MM.1S (cell line): Measurements from ENCODE around the gene TIMD4.

Experiments used
- DNase-seq: peaks from one replicate; pipeline ENCODE4 v3.0.0-alpha.2; 2015
- H2AFZ ChIP-seq: fragments of 300-600 bp; sonication (generic); 2 replicates; pipeline ENCODE4 v1.6.0; 2016; ENCODE audit warnings: antibody characterized with exemption, low read length
- H3F3A ChIP-seq: fragments of 300-600 bp; sonication (generic); 2 replicates; pipeline ENCODE4 v1.6.1; 2016; ENCODE audit warnings: mild to moderate bottlenecking, antibody characterized with exemption, low read length, moderate library complexity, mixed read lengths; ENCODE audit not compliant: insufficient read depth
- H3K27ac ChIP-seq: fragments of 300-600 bp; sonication (generic); 2 replicates; pipeline ENCODE4 v1.5.1; 2016; ENCODE audit warnings: mild to moderate bottlenecking, low read length
- H3K27me3 ChIP-seq: fragments of 300-600 bp; sonication (generic); replicated peaks from 2 replicates; pipeline ENCODE4 v1.6.0; 2016; ENCODE audit warnings: low read length; ENCODE audit not compliant: insufficient read depth
- H3K36me3 ChIP-seq: fragments of 300-600 bp; sonication (generic); replicated peaks from 2 replicates; pipeline ENCODE4 v1.6.1; 2016; ENCODE audit warnings: mild to moderate bottlenecking, low read length, mixed read lengths; ENCODE audit not compliant: insufficient read depth
- H3K4me1 ChIP-seq: fragments of 300-600 bp; sonication (generic); 2 replicates; pipeline ENCODE4 v1.6.1; 2016; ENCODE audit warnings: low read length, mixed read lengths
- H3K4me2 ChIP-seq: fragments of 300-600 bp; sonication (generic); 2 replicates; pipeline ENCODE4 v1.6.0; 2016; ENCODE audit warnings: low read depth, low read length
- H3K4me3 ChIP-seq: fragments of 300-600 bp; sonication (generic); 2 replicates; pipeline ENCODE4 v1.5.1; 2016; ENCODE audit warnings: low read length, mixed read lengths
- H3K79me2 ChIP-seq: fragments of 300-600 bp; sonication (generic); 2 replicates; pipeline ENCODE4 v1.6.1; 2016; ENCODE audit warnings: mixed run types, low read length, mixed read lengths
- H3K9ac ChIP-seq: fragments of 300-600 bp; sonication (generic); 2 replicates; pipeline ENCODE4 v1.6.1; 2016; ENCODE audit warnings: low read length, mixed read lengths
- H3K9me2 ChIP-seq: fragments of 300-600 bp; sonication (generic); replicated peaks from 2 replicates; pipeline ENCODE4 v1.6.1; 2016; ENCODE audit warnings: mild to moderate bottlenecking, low read length, mixed read lengths; ENCODE audit not compliant: insufficient read depth
- H3K9me3 ChIP-seq: fragments of 300-600 bp; sonication (generic); replicated peaks from 2 replicates; pipeline ENCODE4 v1.6.1; 2016; ENCODE audit warnings: mild to moderate bottlenecking, low read length, mixed read lengths; ENCODE audit not compliant: insufficient read depth
- H4K20me1 ChIP-seq: fragments of 300-600 bp; sonication (generic); 2 replicates; pipeline ENCODE4 v1.6.1; 2016; ENCODE audit warnings: mild to moderate bottlenecking, low read length, moderate library complexity, mixed read lengths; ENCODE audit not compliant: insufficient read depth
- EZH2 ChIP-seq: fragments of 300-600 bp; sonication (generic); optimal IDR thresholded peaks from 2 replicates; pipeline ENCODE3; 2017; ENCODE audit warnings: low read depth, mild to moderate bottlenecking, antibody characterized with exemption, low read length, mixed read lengths
- EZH2phosphoT487 ChIP-seq: fragments of 300-600 bp; sonication (generic); IDR thresholded peaks from 2 replicates; pipeline ENCODE4 v1.6.1; 2018; ENCODE audit warnings: antibody characterized with exemption, low read length
- TF ChIP-seq, protein P1 (sequence below): fragments of 300-600 bp; sonication (generic); IDR thresholded peaks from 2 replicates; pipeline ENCODE4 v1.5.1; 2016; ENCODE audit warnings: antibody characterized with exemption, low read length, mixed read lengths

Gene TIMD4

DNA sequence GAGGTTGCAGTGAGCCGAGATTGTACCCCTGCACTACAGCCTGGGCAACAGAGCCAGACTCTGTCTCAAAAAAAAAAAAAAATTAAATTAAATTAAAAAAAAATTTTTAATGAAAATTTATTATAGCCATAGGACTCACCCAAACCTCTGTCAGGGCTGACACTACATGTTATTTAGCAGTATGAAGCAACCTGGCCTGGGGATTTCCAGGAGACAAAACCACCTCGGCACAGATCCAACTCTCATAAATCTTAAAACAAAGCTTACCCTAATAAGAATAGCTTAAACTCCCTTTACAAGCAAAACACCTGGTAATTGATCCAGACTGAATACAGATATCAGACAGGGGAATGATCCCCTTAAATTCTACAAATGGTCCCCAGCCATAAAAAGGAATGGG is 74.5 kb downstream of the TIMD4 start:
- H3K27me3 ChIP-seq = no peaks in the 10 kb centered on the region
- H3K4me3 ChIP-seq = no peak overlapping the region
- DNase-seq = peak; percentile 74
- no peaks in the 10 kb centered on the region for H3K36me3 ChIP-seq
- H4K20me1 ChIP-seq = no peaks in the 10 kb centered on the region
- H3K4me1 ChIP-seq = peaks cover 45% of the 10 kb centered on the region
- peak overlapping the region; percentile 30; the same call in 1 of the 2 replicates for H3K27ac ChIP-seq
- no peaks in the 10 kb centered on the region for H3K9me2 ChIP-seq
- 0 out of 2 replicates have a peak overlapping the region, but pooled peaks have one; percentile 11 for H2AFZ ChIP-seq
- H3K9me3 ChIP-seq = no peaks in the 10 kb centered on the region
- no peaks in the 10 kb centered on the region for H3K79me2 ChIP-seq
- peaks cover 3% of the 10 kb centered on the region for H3F3A ChIP-seq
- TF ChIP-seq EZH2phosphoT487 (no peak), EZH2 (no peak)
- TF ChIP-seq, protein P1, sequence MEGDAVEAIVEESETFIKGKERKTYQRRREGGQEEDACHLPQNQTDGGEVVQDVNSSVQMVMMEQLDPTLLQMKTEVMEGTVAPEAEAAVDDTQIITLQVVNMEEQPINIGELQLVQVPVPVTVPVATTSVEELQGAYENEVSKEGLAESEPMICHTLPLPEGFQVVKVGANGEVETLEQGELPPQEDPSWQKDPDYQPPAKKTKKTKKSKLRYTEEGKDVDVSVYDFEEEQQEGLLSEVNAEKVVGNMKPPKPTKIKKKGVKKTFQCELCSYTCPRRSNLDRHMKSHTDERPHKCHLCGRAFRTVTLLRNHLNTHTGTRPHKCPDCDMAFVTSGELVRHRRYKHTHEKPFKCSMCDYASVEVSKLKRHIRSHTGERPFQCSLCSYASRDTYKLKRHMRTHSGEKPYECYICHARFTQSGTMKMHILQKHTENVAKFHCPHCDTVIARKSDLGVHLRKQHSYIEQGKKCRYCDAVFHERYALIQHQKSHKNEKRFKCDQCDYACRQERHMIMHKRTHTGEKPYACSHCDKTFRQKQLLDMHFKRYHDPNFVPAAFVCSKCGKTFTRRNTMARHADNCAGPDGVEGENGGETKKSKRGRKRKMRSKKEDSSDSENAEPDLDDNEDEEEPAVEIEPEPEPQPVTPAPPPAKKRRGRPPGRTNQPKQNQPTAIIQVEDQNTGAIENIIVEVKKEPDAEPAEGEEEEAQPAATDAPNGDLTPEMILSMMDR = no peak
- H3K9ac ChIP-seq = no peak overlapping the region
- H3K4me2 ChIP-seq = no peak overlapping the region

DNA sequence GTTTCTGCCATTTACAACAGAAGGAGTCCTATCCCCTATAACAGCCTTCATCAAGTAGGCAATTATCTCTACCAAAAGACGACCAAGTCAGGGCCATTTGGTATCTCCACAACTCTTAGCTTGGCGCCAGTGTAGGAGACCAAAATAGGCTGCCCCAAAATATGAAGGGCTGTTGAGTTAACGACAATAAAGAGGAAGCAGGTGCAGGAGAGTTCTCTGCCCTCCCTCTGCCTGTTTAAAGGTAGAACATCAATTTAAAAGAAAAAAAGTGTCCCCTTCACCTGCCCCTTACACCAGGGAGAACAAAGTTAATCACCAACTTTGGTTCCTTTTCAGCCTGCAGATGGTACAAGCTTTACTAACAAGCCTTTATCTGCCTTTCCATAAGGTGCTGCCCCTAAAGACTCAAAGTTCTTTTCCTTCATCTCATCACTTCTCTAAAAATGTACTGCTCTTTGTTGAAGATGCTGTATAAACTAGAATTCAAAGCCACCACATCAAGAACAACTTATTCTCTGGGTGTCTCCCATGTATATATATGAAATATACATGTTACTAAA is 79.6 kb downstream of the TIMD4 start:
- Histone ChIP-seq H3K9me3 (no peaks in the 10 kb centered on the region), H3K79me2 (no peaks in the 10 kb centered on the region), H3K9ac (no peak overlapping the region), H3K4me1 (peaks cover 40% of the 10 kb centered on the region), H3F3A (peaks cover 23% of the 10 kb centered on the region), H3K4me3 (no peak overlapping the region), H3K27ac (peak overlapping the region; percentile 30; the same call in 1 of the 2 replicates), H4K20me1 (no peaks in the 10 kb centered on the region), H2AFZ (peak overlapping the region; percentile 48), H3K4me2 (peak overlapping the region; percentile 36), H3K36me3 (no peaks in the 10 kb centered on the region), H3K9me2 (no peaks in the 10 kb centered on the region), H3K27me3 (no peaks in the 10 kb centered on the region)
- TF ChIP-seq EZH2 (no peak), EZH2phosphoT487 (no peak)
- TF ChIP-seq, protein P1 = no peak
- DNase-seq = peak; percentile 66

DNA sequence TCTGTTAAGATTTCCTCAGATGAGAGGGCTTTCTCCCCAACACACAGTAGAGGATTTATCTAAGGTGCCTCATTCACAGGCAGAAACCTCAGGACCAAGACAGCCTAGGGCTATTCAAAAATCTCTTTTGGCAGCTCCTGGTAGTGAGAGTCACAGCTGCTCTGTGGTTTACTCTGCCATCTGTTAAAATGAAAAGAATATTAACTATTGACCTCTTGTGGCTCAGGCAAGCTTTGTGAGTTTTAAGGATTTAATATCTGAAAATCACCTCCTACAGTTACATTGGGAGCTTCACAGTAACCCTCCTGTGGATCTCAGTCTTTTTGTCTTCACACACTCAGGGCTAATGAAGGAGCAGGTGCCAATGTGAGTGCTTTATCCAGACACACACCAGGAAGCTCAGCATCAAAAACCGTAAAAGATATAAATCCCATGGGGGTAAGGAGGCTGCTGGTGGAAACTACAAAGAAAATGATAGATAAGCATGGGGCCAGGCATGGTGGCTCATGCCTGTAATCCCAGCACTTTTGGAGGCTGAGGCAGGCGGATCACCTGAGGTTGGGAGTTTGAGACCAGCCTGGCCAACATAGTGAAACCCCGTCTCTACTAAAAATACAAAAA is 83.3 kb downstream of the TIMD4 start:
- no peak overlapping the region for H3K9ac ChIP-seq
- H3K4me2 ChIP-seq = peak overlapping the region; percentile 56

More for the DNA sequence above, 83.3 kb downstream of the TIMD4 start:
- no peak for TF ChIP-seq EZH2phosphoT487
- TF ChIP-seq, protein P1 = peak; percentile 23; the same call in 1 of the 2 replicates
- DNase-seq = peak; percentile 94
- Histone ChIP-seq H3F3A (peaks cover 24% of the 10 kb centered on the region), H3K9me2 (no peaks in the 10 kb centered on the region), H3K27me3 (no peaks in the 10 kb centered on the region), H2AFZ (no peak overlapping the region), H3K4me3 (no peak overlapping the region), H3K27ac (peak overlapping the region; percentile 62; the same call in 1 of the 2 replicates), H3K79me2 (no peaks in the 10 kb centered on the region), H3K9me3 (no peaks in the 10 kb centered on the region), H3K4me1 (peaks cover 41% of the 10 kb centered on the region), H4K20me1 (no peaks in the 10 kb centered on the region), H3K36me3 (no peaks in the 10 kb centered on the region)
